GM12891 (cell line): Measurements from ENCODE around the gene ZMYND19.

Source experiments
- PAX5 ChIP-seq: IDR thresholded peaks from 2 replicates; pipeline ENCODE4 v1.6.1; 2011; ENCODE audit warnings: low read length, moderate library complexity, mild to moderate bottlenecking; ENCODE audit not compliant: insufficient read depth, severe bottlenecking
- POLR2A ChIP-seq: IDR thresholded peaks from 2 replicates; pipeline ENCODE4 v1.6.1; 2011; ENCODE audit warnings: low read depth, low read length, control low read depth
- POLR2AphosphoS5 ChIP-seq: IDR thresholded peaks from 2 replicates; pipeline ENCODE4 v1.6.1; 2011; ENCODE audit warnings: low read depth, low read length, control low read depth
- POU2F2 ChIP-seq: IDR thresholded peaks from 2 replicates; pipeline ENCODE4 v1.6.1; 2011; ENCODE audit warnings: low read depth, mild to moderate bottlenecking, control low read depth, low read length, moderate library complexity
- SPI1 ChIP-seq: IDR thresholded peaks from 2 replicates; pipeline ENCODE4 v1.6.1; 2011; ENCODE audit warnings: low read depth, low read length, control low read depth
- TAF1 ChIP-seq: IDR thresholded peaks from 2 replicates; pipeline ENCODE4 v1.6.1; 2011; ENCODE audit warnings: low read depth, low read length, control low read depth

DNA sequence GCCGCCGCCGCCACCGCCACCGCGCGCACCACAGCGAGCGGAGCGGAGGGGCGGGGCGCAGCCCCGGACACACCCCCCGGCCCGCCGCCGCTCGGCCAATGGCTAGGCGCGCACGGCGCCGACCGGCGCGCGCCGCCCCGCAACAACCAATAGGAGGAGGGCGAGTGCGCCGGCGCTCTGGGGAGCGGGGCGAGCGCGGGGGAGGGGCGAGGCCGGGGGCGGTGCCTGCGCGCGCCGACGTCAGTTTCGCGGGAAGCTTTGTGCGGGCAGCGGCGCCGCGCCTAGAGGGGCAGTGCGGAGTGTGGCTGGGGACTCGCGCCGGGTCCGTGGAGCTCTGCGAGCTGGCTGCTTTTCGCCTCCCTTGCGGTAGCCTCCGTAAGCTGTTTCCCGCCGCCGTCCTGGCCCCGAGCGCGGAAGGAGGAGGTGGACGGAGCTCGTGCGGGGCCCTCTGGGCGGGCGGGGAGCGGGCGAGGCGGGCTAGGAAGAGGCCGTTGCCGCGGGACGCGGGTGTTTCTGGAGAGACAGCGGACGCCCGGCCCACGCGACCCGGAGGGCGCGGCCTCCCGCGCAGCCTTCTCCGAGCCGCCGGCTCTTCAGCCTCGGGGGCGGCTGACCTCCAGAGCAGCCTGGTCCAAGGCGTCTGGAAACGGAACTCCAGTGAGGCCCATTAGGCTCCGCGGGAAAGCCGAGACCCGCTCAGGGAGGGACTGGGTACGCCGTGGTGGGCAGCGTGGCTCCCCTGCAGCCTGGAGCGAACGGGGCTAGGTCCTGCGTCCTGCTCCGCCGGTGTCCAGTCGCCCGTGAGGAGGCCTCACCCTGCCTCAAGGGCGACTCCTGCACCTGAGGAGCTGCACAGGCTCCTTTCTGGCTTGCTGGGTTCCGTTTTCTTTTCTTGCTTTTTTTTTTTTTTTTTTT lies at the start of gene ZMYND19:
- no peak for TF ChIP-seq PAX5
- TF ChIP-seq SPI1, result no peak
- TF ChIP-seq POLR2A, result no peak; the same call in 1 of the 2 replicates
- no peak for TF ChIP-seq POLR2AphosphoS5
- TF ChIP-seq TAF1, result peak; percentile 50; the same call in 1 of the 2 replicates
- TF ChIP-seq POU2F2, result no peak
